Anterior cingulate cortex (tissue), 58 donors: ENCODE results near the gene HDAC1.

Experiments used
- DNase-seq, 58 donors: peaks; one replicate each; lab custom pipeline; 2025; lab: John Stamatoyannopoulos, UW

HDAC1 gene

GRCh38 chr1:32321712-32322291 lies 29.9 kb downstream of the HDAC1 start:
- no peak for DNase-seq

- DNase-seq, result no peak
Measured at GRCh38 chr1:32327204-32327603, 35.3 kb downstream of the HDAC1 start.

GRCh38 chr1:32329931-32330466 lies 38.1 kb downstream of the HDAC1 start:
- DNase-seq, result no peak

GRCh38 chr1:32330558-32331151 lies 38.8 kb downstream of the HDAC1 start:
- no peak for DNase-seq

- no peak for DNase-seq
Measured at GRCh38 chr1:32331549-32331948, 39.7 kb downstream of the HDAC1 start.

GRCh38 chr1:32332290-32333079 lies 40.6 kb downstream of the HDAC1 start:
- peak in 24 of 58 donors; percentile 13 to 71 (median 38) for DNase-seq

- no peak for DNase-seq
Measured at GRCh38 chr1:32333251-32333963, 41.5 kb downstream of the HDAC1 start.

- DNase-seq, result peak in 1 of 58 donors; percentile 23
Measured at GRCh38 chr1:32334274-32334861, 42.5 kb downstream of the HDAC1 start.

GRCh38 chr1:32334864-32335534 lies 43.1 kb downstream of the HDAC1 start:
- peak in 31 of 58 donors; percentile 18 to 62 (median 37) for DNase-seq

GRCh38 chr1:32335535-32335789 lies 43.6 kb downstream of the HDAC1 start:
- no peak for DNase-seq

GRCh38 chr1:32335790-32336590 lies 44.1 kb downstream of the HDAC1 start, which contains the start of gene MARCKSL1:
TSS of gene MARCKSL1 (minus strand) at chr1:32336233. CDS start at chr1:32336033, 200 bp downstream.
- DNase-seq, result peak in 54 of 58 donors; percentile 24 to 91 (median 79)

- DNase-seq, result peak in 7 of 58 donors; percentile 45 to 71 (median 57)
Measured at GRCh38 chr1:32336591-32336932, 44.7 kb downstream of the HDAC1 start.

GRCh38 chr1:32336963-32337675 lies 45.2 kb downstream of the HDAC1 start:
- peak in 7 of 58 donors; percentile 19 to 55 (median 28) for DNase-seq

GRCh38 chr1:32337855-32338636 lies 46.2 kb downstream of the HDAC1 start:
- DNase-seq, result peak in 54 of 58 donors; percentile 24 to 92 (median 76)

- DNase-seq, result peak in 7 of 58 donors; percentile 49 to 77 (median 57)
Measured at GRCh38 chr1:32338637-32339145, 46.8 kb downstream of the HDAC1 start.

- no peak for DNase-seq
Measured at GRCh38 chr1:32339363-32339978, 47.6 kb downstream of the HDAC1 start.
